Motor neuron (in vitro differentiated cells): ENCODE results near the gene SNX32. TPM values are rescaled to one million over a fixed set of nuclear protein-coding genes. Genes with fewer than 3 reads are reported as not detected.

Source experiments
- ATAC-seq, 8 experiments: fragments of 200-7000 bp; cut with Tn5 transposase; replicated peaks in 6 of 8; 2 replicates each; pipeline ENCODE4 v1.8.0; 2021; ENCODE audit warnings: mild to moderate bottlenecking in 8 of 8, moderate library complexity in 8 of 8
- H3K27ac ChIP-seq, 2 donors: fragments of 250-450 bp; sonication (Bioruptor Pico); 2 replicates each; pipeline ENCODE4 v1.9.0; 2021; ENCODE audit warnings: antibody characterized with exemption in 2 of 2, mild to moderate bottlenecking in 2 of 2, moderate library complexity in 1 of 2
- H3K4me1 ChIP-seq, 2 donors: fragments of 250-450 bp; sonication (Bioruptor Pico); replicated peaks in 1 of 2; 2 replicates each; pipeline ENCODE4 v1.6.1; 2021; ENCODE audit warnings: antibody characterized with exemption in 2 of 2, mild to moderate bottlenecking in 2 of 2, moderate library complexity in 1 of 2
- H3K4me3 ChIP-seq, 5 donors: fragments of 250-450 bp; sonication (Bioruptor Pico); 2 replicates each; pipeline ENCODE4 v1.9.0; 2021; ENCODE audit warnings: antibody characterized with exemption in 5 of 5, mild to moderate bottlenecking in 5 of 5, moderate library complexity in 4 of 5
- WGBS, 10 experiments: fragments of 450-650 bp; shearing (Covaris generic); methylation state at CpG; one replicate each; pipeline ENCODE4 v1.0.0; 2022; 5-methylcytosine and 5-hydroxymethylcytosine counted together
- in situ Hi-C, 9 experiments: fragments of 400-800 bp; cut with MboI; loops; one replicate each; pipeline ENCODE4 v1.15.0; 2021; ENCODE audit warnings: low sequenced_read_pairs in 9 of 9, low pct_unique_long_range_greater_than_20kb in 2 of 9; ENCODE audit not compliant: unreplicated experiment in 9 of 9
- total RNA-seq, 8 experiments: library from RNA; unstranded; fragments of 300-600 nt; gene quantifications; 2 replicates each; pipeline versions ENCODE4 v1.2.3 to v1.2.4, GENCODE V29; 2022

Gene SNX32
- total RNA-seq, 8 experiments from 2014 or later = 1.5 to 6.7 (median 4.2) TPM

DNA sequence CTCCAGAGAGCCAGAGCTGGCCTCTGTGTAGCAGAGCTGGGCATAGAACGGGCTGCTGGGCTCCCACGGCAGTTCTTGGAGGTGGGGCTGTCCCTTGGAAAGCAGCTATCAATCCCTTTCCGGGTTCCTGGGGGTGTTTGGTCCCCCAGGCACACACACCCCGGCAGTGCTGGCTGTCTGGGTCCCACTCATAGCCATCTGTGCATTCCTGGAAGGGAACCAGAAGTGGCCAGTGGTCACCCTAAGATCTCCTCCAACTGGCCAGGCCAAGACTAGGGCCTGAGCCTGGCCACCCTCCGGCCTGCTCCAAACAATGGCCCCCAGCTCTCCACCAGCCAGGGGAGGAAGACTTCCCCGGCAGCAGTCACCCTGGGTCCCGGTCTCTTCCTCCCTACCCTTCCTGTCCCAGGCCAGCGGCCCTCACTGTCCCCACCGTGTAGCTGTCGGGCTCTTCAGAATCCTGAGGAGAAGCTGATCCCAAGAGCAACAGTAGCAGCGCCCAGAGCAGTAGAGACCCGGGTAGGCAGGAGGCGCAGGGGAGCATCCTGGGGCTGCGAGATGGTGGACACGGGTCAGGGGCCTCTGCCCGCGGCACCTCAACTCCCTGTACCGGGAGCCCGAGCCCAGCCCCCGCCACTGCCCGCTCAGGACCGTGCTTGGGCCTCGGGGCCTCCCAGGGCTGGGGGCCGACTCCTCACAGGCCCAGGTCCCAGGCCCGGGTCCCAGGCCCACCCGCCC lies 38.2 kb downstream of the SNX32 start:
- no peak overlapping the region for H3K27ac ChIP-seq
- WGBS, 10 experiments = 23 to 68% (median 58%) methylated on average over 1 to 5 of the region's 26 CpGs; no CpG with 5 or more reads in 6 of the 10 experiments
- peak overlapping the region in 4 of 5 donors; percentile 27 to 42 (median 38) for H3K4me3 ChIP-seq
- in situ Hi-C loops = no loop called here
- ATAC-seq = peak; percentile 3 to 34 (median 6)
- H3K4me1 ChIP-seq = peaks cover 8 to 31% of the 10 kb centered on the region in 2 donors

DNA sequence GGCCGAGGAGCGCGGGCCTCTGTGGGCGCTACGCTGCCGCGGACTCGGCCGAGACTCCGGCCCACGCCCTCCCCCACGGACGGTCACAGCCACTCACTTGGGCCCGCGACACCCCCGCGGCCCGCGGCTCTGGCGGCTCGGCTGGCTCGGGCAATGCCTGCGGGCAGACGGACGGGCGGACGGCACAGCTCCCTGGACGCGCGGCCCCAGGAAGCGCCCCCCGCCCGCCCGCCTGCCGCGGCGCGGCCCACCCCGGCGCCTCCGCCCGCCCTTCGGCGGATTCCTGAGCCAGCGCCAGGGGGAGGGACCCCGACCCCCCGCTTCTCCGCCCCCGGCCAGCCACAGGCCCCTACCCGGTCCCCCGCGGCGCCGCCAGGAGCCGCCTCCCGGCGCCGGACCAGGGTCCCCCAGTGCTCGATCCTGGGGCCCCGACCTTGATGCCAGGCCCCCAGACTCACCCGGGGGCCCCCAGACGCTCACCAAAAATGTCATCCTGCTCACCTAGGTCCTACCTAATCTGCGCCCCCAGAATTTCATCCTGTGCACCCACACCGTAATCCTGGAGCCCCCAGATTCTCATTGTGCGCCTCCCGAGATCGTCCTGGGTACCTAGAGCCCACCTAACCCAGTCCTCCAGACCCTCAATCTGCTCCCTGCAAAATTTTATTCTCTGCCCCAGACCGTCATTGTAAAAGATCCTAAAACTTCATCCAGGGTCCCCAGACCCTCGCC lies 39.0 kb downstream of the SNX32 start, which contains the start of gene EFEMP2:
Gene EFEMP2 (minus strand): TSS at position 215 of the 732 bp plus-strand sequence. CDS start 446 bp downstream, outside the sequence.
- whole genome bisulfite sequencing, 10 experiments = 6% methylated on average over 6 of the region's 69 CpGs; no CpG with 5 or more reads in 9 of the 10 experiments
- in situ Hi-C loops = no loop called here
- peak; percentile 4 to 20 (median 13) for ATAC-seq

DNA sequence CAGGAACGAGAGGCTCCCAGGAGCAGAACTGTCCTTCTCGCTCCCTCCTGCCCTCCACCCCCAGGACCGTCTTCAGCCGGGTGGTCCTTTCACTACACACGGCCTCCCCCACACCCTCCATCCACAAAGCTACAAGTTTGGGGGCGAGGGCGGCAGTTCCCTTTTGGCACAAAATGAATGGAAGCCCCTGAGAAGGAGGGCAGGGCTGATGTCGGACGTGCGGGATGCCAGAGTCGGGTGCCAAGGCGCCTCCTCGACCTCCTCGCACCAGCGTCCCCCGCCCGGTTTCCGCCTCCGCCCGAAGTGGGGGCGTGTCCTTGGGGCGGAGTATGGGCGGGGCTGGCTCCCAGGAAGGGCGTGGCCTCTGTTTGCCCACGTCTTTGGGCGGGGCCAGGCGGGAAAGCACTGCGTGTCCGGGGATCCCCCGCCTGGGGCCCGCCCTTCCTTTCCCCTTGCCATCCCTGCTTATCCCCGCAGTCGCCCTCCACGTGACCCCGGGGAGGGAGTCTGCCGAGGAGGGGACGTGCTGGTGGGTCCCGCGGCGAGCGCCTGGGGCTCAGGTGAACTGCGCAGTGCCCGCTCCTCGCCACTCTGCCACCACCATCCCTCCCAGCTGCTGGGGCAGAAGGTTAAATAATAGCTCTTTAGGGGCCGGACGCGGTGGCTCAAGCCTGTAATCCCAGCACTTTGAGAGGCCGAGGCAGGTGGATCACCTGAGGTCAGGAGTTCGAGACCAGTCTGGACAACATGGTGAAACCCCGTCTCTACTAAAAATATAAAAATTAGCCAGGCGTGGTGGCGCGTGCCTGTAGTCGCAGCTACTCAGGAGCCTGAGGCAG lies 39.8 kb downstream of the SNX32 start:
- Histone ChIP-seq H3K4me3 (peak overlapping the region; percentile 19 to 42 (median 37)), H3K27ac (peak overlapping the region in 1 of 2 donors; percentile 32), H3K4me1 (peaks cover 8 to 30% of the 10 kb centered on the region in 2 donors)
- WGBS, 10 experiments = 0 to 8% (median 2%) methylated on average over 4 to 9 of the region's 54 CpGs; no CpG with 5 or more reads in 7 of the 10 experiments
- ATAC-seq = peak; percentile 39 to 87 (median 82)
- in situ Hi-C loops = no loop called here

More for the DNA sequence above, 39.0 kb downstream of the SNX32 start, which contains the start of gene EFEMP2:
- H3K4me1 ChIP-seq = peaks cover 8 to 30% of the 10 kb centered on the region in 2 donors
- peak within 1 kb of the TSS in 1 of 2 donors; percentile 32 for H3K27ac ChIP-seq
- H3K4me3 ChIP-seq = peak within 1 kb of the TSS; percentile 19 to 42 (median 37)

DNA sequence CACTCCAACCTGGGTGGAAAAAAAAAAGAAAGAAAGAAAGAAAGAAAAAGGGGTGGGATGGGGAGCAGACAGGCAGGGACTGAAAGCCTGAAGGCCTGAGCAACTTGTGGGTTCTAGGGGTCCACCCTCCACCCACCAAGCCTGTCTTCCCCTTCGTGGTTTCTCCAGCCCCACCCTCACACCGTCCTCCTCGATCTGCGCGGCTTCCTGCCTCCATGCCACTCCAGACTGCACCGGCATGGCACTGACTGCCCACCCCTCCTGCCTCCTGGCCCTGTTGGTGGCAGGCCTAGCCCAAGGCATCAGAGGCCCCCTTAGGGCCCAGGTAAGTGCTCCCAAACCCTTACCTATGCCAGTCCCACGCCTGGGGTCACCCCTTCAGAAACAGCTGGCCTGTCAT lies 45.9 kb downstream of the SNX32 start, which contains the start of gene CTSW:
Gene CTSW (plus strand): TSS at position 221 of the 400 bp plus-strand sequence. CDS start 18 bp downstream, at position 239.
- Histone ChIP-seq H3K4me1 (peaks cover 0 to 3% of the 10 kb centered on the region in 2 donors), H3K4me3 (no peak within 1 kb of the TSS), H3K27ac (no peak within 1 kb of the TSS)
- WGBS, 10 experiments = 65 to 80% methylated on average over 1 to 4 of the region's 7 CpGs; no CpG with 5 or more reads in 8 of the 10 experiments
- peak in 1 of 8 experiments; percentile 4 for ATAC-seq
- in situ Hi-C loops = loop anchor here in 2 of 9 experiments (10.0 to 25.0 kb wide), 2 partner anchors 105 to 108 kb away; no protein-coding TSS in a partner anchor

DNA sequence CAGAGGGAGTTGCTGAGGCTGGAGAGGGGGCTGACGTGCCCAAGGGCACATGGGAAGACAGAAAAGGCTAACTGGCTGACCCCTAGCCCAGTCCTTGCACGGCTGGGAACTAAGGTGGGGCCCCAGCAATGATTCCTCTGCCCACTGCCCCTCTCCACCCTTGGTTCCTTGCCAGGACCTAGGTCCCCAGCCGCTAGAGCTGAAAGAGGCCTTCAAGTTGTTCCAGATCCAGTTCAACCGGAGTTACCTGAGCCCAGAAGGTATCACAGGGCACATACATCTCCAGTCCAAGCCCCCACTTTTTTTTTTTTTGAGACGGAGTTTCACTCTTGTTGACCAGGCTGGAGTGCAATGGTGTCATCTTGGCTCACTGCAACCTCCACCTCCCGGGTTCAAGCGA lies 46.3 kb downstream of the SNX32 start:
- in situ Hi-C loops = loop anchor here in 2 of 9 experiments (10.0 to 25.0 kb wide), 2 partner anchors 105 to 107 kb away; no protein-coding TSS in a partner anchor
- Histone ChIP-seq H3K4me3 (no peak overlapping the region), H3K27ac (no peak overlapping the region), H3K4me1 (peaks cover 3 to 5% of the 10 kb centered on the region in 2 donors)
- 72 to 100% (median 93%) methylated on average over 1 to 6 of the region's 7 CpGs; no CpG with 5 or more reads in 5 of the 10 experiments for WGBS, 10 experiments
- no peak for ATAC-seq

DNA sequence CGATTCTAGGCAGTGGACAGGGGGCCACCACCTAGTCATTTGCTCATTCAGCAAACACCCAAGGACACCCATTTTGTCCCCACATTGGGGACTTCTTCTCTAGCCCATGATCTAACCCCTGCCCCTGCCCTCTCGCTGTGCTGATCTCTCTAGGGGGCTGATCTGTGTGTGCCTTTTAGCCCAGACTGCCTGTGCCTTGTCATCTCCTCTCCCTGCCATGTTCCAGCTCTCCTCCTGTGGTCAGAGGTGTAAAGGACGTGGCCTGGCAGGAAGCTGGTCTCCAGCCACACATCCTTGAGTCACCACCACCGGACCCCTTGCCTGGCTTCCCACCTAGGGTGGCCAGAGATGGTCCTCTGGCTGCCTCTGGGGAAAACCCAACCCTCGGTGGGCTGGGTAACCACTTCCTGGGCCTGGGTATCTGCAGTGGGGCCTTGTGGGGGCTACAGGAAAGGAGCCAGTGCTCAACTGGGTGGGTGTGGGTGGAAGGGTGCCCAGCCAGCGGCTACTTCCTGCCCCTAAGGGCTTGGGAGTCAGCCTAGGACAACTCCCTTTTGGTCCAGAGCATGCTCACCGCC lies 47.2 kb downstream of the SNX32 start:
- 40 to 100% (median 70%) methylated on average over 1 to 2 of the region's 7 CpGs; no CpG with 5 or more reads in 4 of the 10 experiments for WGBS, 10 experiments
- Histone ChIP-seq H3K27ac (no peak overlapping the region), H3K4me1 (peaks cover 3 to 5% of the 10 kb centered on the region in 2 donors), H3K4me3 (no peak overlapping the region)
- no peak for ATAC-seq
- in situ Hi-C loops = loop anchor here in 2 of 9 experiments (10.0 to 25.0 kb wide), 2 partner anchors 104 to 106 kb away; no protein-coding TSS in a partner anchor

DNA sequence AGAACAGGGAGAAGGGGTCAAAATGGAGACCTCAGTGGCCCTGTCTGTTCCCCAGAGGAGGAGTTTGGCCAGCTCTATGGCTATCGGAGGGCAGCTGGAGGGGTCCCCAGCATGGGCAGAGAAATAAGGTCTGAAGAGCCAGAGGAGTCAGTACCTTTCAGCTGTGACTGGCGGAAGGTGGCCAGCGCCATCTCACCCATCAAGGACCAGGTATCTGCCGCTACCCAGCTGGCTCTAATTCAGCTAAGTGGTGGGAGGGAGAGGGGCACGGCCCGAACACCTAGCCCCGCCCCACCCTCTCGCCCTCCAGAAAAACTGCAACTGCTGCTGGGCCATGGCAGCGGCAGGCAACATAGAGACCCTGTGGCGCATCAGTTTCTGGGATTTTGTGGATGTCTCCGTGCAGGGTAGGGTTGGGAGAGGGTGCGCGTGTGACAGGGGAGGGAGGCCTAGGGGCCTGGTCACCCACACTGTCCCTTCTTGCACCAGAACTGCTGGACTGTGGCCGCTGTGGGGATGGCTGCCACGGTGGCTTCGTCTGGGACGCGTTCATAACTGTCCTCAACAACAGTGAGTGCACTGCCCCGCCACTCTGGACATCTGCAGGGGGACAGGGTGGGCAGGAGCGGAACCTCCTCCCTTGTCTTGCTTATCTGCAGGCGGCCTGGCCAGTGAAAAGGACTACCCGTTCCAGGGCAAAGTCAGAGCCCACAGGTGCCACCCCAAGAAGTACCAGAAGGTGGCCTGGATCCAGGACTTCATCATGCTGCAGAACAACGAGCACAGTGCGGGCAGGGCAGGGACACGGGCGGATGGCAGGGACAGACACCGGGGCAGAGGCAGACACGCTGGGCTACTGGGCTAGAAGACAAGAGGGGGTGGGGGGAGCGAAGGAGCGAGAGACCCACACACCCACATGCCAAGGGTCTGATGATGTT lies 48.6 kb downstream of the SNX32 start:
- H3K27ac ChIP-seq = no peak overlapping the region
- WGBS, 10 experiments = 70 to 100% (median 92%) methylated on average over 1 to 13 of the region's 30 CpGs; no CpG with 5 or more reads in 3 of the 10 experiments
- in situ Hi-C loops = loop anchor here in 2 of 9 experiments (10.0 to 25.0 kb wide), 2 partner anchors 102 to 105 kb away; no protein-coding TSS in a partner anchor
- ATAC-seq = no peak
- H3K4me3 ChIP-seq = no peak overlapping the region
- peaks cover 12 to 13% of the 10 kb centered on the region in 2 donors for H3K4me1 ChIP-seq

DNA sequence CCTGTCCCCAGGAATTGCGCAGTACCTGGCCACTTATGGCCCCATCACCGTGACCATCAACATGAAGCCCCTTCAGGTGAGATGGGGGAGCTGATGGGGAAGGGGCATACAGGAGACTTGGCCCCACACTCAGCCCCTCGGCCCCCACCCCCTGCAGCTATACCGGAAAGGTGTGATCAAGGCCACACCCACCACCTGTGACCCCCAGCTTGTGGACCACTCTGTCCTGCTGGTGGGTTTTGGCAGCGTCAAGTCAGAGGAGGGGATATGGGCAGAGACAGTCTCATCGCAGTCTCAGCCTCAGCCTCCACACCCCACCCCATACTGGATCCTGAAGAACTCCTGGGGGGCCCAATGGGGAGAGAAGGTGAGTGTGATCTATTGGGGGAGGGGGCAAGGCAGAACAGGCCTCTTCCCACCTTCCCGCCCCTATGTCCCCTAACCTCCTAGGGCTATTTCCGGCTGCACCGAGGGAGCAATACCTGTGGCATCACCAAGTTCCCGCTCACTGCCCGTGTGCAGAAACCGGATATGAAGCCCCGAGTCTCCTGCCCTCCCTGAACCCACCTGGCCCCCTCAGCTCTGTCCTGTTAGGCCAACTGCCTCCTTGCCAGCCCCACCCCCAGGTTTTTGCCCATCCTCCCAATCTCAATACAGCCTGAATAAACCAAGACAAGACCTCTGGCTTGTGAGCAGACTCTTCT lies 49.4 kb downstream of the SNX32 start:
- in situ Hi-C loops = loop anchor here in 2 of 9 experiments (10.0 to 25.0 kb wide), 2 partner anchors 102 to 104 kb away; no protein-coding TSS in a partner anchor
- no peak for ATAC-seq
- no peak overlapping the region for H3K27ac ChIP-seq
- no peak overlapping the region for H3K4me3 ChIP-seq
- 95 to 100% (median 100%) methylated on average over 1 to 4 of the region's 13 CpGs; no CpG with 5 or more reads in 6 of the 10 experiments for WGBS, 10 experiments
- H3K4me1 ChIP-seq = peaks cover 13 to 15% of the 10 kb centered on the region in 2 donors

DNA sequence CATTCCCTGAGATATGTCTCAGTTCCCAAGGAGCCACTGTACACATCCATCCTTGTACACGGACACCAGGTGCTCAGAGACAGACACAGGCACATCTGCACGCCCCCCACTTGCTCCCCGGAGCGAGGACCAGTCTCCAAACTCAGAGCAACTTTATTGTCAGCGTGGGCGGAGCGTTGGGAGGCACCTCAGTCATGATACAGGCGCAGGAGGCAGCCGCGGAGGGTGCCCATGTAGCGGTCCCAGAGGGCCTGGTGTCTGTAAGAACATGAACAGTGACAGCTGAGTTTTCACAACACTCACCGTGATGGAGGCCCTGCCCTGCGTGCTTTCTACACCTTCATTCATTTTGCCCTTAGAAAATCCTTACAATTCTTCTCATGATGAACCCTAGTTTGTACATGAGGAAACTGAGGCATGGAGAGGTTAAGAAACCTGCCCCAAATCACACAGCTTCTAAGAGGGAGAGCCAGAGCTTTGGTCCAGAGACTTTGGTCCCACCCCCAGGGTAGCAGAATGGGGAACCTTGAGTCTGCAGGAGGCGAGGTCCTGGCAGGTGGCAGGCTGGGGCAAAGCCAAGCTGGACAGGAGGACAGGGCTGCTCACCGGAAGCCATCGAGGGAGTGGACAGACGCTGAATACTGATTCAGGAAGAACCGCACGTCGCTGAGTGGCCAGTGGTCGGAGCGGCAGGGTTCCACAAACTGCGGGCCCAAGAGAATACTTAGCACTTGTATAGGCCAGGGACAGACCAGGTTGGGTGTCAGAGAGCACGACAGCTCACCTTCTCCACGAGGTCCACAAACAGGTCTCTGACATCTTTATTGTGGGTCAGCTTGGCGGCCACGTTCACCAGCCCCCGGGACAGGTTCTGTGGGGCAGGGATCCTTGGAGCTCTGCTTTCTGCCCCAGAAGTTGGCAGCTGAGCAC lies 50.3 kb downstream of the SNX32 start:
- in situ Hi-C loops = loop anchor here in 2 of 9 experiments (10.0 to 25.0 kb wide), 2 partner anchors 101 to 103 kb away; no protein-coding TSS in a partner anchor
- Histone ChIP-seq H3K4me1 (peaks cover 14 to 17% of the 10 kb centered on the region in 2 donors), H3K4me3 (peak overlapping the region in 1 of 5 donors; percentile 17), H3K27ac (no peak overlapping the region)
- no peak for ATAC-seq
- WGBS, 10 experiments = 69 to 100% (median 89%) methylated on average over 2 to 18 of the region's 28 CpGs; no CpG with 5 or more reads in 2 of the 10 experiments
